GM18873 (cell line): ENCODE results near the gene RSPH6A.

Source experiments
- ATAC-seq: cut with Tn5 transposase; IDR thresholded peaks from one replicate; pipeline ENCODE4 v1.9.1; 2021; ENCODE audit warnings: mild to moderate bottlenecking, moderate library complexity, moderate number of reproducible peaks; ENCODE audit not compliant: unreplicated experiment, low FRiP score

The RSPH6A gene

GRCh38 chr19:45825917-45826893, 11.1 kb upstream of the RSPH6A start:
- ATAC-seq, result no peak

GRCh38 chr19:45825263-45825605, 10.1 kb upstream of the RSPH6A start:
- no peak for ATAC-seq

GRCh38 chr19:45824531-45825262, 9.6 kb upstream of the RSPH6A start:
- no peak for ATAC-seq

GRCh38 chr19:45824041-45824471, 8.9 kb upstream of the RSPH6A start:
- no peak for ATAC-seq

GRCh38 chr19:45823182-45823581, 8.1 kb upstream of the RSPH6A start:
- no peak for ATAC-seq

GRCh38 chr19:45822716-45823115, 7.6 kb upstream of the RSPH6A start:
- ATAC-seq, result no peak

GRCh38 chr19:45821570-45821969, 6.5 kb upstream of the RSPH6A start:
- ATAC-seq, result no peak

- no peak for ATAC-seq
Observed at GRCh38 chr19:45821103-45821521, 6.0 kb upstream of the RSPH6A start.

- no peak for ATAC-seq
Observed at GRCh38 chr19:45820413-45821102, 5.5 kb upstream of the RSPH6A start.

GRCh38 chr19:45819769-45820168, 4.7 kb upstream of the RSPH6A start:
- no peak for ATAC-seq

GRCh38 chr19:45817725-45818301, 2.7 kb upstream of the RSPH6A start:
- peak; percentile 9 for ATAC-seq

- peak; percentile 62 for ATAC-seq
Observed at GRCh38 chr19:45817010-45817724, 2.1 kb upstream of the RSPH6A start.

- no peak for ATAC-seq
Observed at GRCh38 chr19:45816236-45817009, 1.3 kb upstream of the RSPH6A start.

GRCh38 chr19:45815481-45816216, 541 bp upstream of the RSPH6A start:
- ATAC-seq, result no peak

GRCh38 chr19:45814166-45814780, 835 bp downstream of the RSPH6A start:
- no peak for ATAC-seq

GRCh38 chr19:45812297-45812696, 2.8 kb downstream of the RSPH6A start:
- no peak for ATAC-seq

GRCh38 chr19:45809643-45810159, 5.4 kb downstream of the RSPH6A start:
- ATAC-seq, result no peak

- ATAC-seq, result no peak
Observed at GRCh38 chr19:45805719-45806118, 9.4 kb downstream of the RSPH6A start.
